Keratinocyte (primary cell): ENCODE measurements around the gene ANTXRL. TPM values are rescaled to one million over a fixed set of nuclear protein-coding genes. Genes with fewer than 3 reads are reported as not detected.
"Not testable (repeated sequence)": the region's sequence is repeated elsewhere in the genome, so short reads cannot be mapped to it uniquely, and the experiment has no call there.

Experiments used
- DNase-seq: peaks from one replicate; pipeline ENCODE4 v3.0.0-alpha.2; 2011; ENCODE audit warnings: low read depth, missing footprints, low spot score
- FAIRE-seq: peaks from 2 replicates; lab custom pipeline; 2011; peaks lifted over from hg19 to GRCh38; lab: Jason Lieb, UNC
- H2AFZ ChIP-seq: 2 replicates; pipeline ENCODE4 v1.6.0; 2012; ENCODE audit warnings: low read length, control low read depth, inconsistent platforms; ENCODE audit not compliant: control insufficient read depth
- H3K27ac ChIP-seq: 2 replicates; pipeline ENCODE4 v1.5.1; 2011; ENCODE audit warnings: low read length; ENCODE audit not compliant: control insufficient read depth, insufficient read depth
- H3K27me3 ChIP-seq: 3 replicates; pipeline ENCODE4 v1.6.0; 2011; ENCODE audit warnings: low read length; ENCODE audit not compliant: control insufficient read depth, insufficient read depth; ENCODE audit errors: extremely low read depth
- H3K36me3 ChIP-seq, 2 experiments: 2 replicates in 1 of 2; 3 replicates in 1 of 2; pipeline ENCODE4 v1.5.1; 2011; ENCODE audit warnings: low read length in 2 of 2, mild to moderate bottlenecking in 1 of 2; ENCODE audit not compliant: control insufficient read depth in 2 of 2, insufficient read depth in 2 of 2; ENCODE audit errors: extremely low read depth in 1 of 2
- H3K4me1 ChIP-seq: 3 replicates; pipeline ENCODE4 v1.5.1; 2011; ENCODE audit warnings: low read length; ENCODE audit not compliant: control insufficient read depth, insufficient read depth; ENCODE audit errors: extremely low read depth
- H3K4me2 ChIP-seq: 3 replicates; pipeline ENCODE4 v1.6.0; 2011; ENCODE audit warnings: low read depth, low read length; ENCODE audit not compliant: control insufficient read depth, insufficient read depth; ENCODE audit errors: extremely low read depth
- H3K4me3 ChIP-seq, 3 experiments: fragments of 200-600 bp in 1 of 3; sonication (generic) in 1 of 3; 2 replicates in 2 of 3; 3 replicates in 1 of 3; pipeline ENCODE4 v1.5.1; 2011 to 2016; ENCODE audit warnings: low read length in 3 of 3, mild to moderate bottlenecking in 3 of 3, control low read depth in 2 of 3, inconsistent platforms in 1 of 3, low read depth in 1 of 3, mixed read lengths in 1 of 3, mixed run types in 1 of 3, moderate library complexity in 1 of 3; ENCODE audit not compliant: control insufficient read depth in 2 of 3, insufficient read depth in 2 of 3; ENCODE audit errors: extremely low read depth in 1 of 3
- H3K79me2 ChIP-seq: 2 replicates; pipeline ENCODE4 v1.6.0; 2012; ENCODE audit warnings: low read length; ENCODE audit not compliant: control insufficient read depth, insufficient read depth
- H3K9ac ChIP-seq: 3 replicates; pipeline ENCODE4 v1.6.0; 2011; ENCODE audit warnings: low read length; ENCODE audit not compliant: control insufficient read depth, insufficient read depth; ENCODE audit errors: extremely low read depth
- H3K9me1 ChIP-seq: 3 replicates; pipeline ENCODE4 v1.6.0; 2011; ENCODE audit warnings: low read length; ENCODE audit not compliant: control insufficient read depth, insufficient read depth; ENCODE audit errors: extremely low read depth
- H3K9me3 ChIP-seq: 2 replicates; pipeline ENCODE4 v1.5.1; 2012; ENCODE audit warnings: low read depth, low read length; ENCODE audit not compliant: control insufficient read depth
- H4K20me1 ChIP-seq: 3 replicates; pipeline ENCODE4 v1.6.0; 2011; ENCODE audit warnings: low read length; ENCODE audit not compliant: control insufficient read depth, insufficient read depth; ENCODE audit errors: extremely low read depth
- EZH2 ChIP-seq: IDR thresholded peaks from one replicate; pipeline ENCODE4 v1.6.1; 2012; ENCODE audit warnings: inconsistent platforms, mild to moderate bottlenecking, low read length, moderate library complexity
- dilution Hi-C: fragments of 300-500 bp; cut with MboI; formaldehyde crosslinking; loops from one replicate; pipeline ENCODE4 v1.7.0; 2020; ENCODE audit warnings: low sequenced_read_pairs; ENCODE audit not compliant: extremely low pct_ligation_motif_present
- polyA plus RNA-seq, 5 experiments: library from polyadenylated mRNA; depleted of rRNA in 3 of 5; stranded (reverse) in 3 of 5; stranded (forward) in 1 of 5; unstranded in 1 of 5; fragments of >200 nt; gene quantifications; 1 replicate in 1 of 5; 2 replicates in 3 of 5; 3 replicates in 1 of 5; pipeline versions ENCODE4 v1.2.1 to v1.2.3, GENCODE V29; 2011 to 2012; ENCODE audit warnings: missing spikeins in 2 of 5, low read depth in 1 of 5, low replicate concordance in 1 of 5
- TF ChIP-seq, protein P1 (sequence below), 3 experiments: IDR thresholded peaks in 1 of 3; conservative IDR thresholded peaks in 1 of 3; optimal IDR thresholded peaks in 1 of 3; 2 replicates in 2 of 3; 3 replicates in 1 of 3; pipeline versions ENCODE3 to v1.5.1; 2011; ENCODE audit warnings: low read length in 3 of 3, mild to moderate bottlenecking in 3 of 3, moderate library complexity in 2 of 3, control low read depth in 1 of 3, inconsistent platforms in 1 of 3; ENCODE audit not compliant: insufficient read depth in 2 of 3; ENCODE audit errors: extremely low read depth in 1 of 3

ANTXRL gene
- polyA plus RNA-seq, 1 donor (not counting 4 experiments of a cell fraction or from before 2014, with no cell fraction given), result not detected

DNA sequence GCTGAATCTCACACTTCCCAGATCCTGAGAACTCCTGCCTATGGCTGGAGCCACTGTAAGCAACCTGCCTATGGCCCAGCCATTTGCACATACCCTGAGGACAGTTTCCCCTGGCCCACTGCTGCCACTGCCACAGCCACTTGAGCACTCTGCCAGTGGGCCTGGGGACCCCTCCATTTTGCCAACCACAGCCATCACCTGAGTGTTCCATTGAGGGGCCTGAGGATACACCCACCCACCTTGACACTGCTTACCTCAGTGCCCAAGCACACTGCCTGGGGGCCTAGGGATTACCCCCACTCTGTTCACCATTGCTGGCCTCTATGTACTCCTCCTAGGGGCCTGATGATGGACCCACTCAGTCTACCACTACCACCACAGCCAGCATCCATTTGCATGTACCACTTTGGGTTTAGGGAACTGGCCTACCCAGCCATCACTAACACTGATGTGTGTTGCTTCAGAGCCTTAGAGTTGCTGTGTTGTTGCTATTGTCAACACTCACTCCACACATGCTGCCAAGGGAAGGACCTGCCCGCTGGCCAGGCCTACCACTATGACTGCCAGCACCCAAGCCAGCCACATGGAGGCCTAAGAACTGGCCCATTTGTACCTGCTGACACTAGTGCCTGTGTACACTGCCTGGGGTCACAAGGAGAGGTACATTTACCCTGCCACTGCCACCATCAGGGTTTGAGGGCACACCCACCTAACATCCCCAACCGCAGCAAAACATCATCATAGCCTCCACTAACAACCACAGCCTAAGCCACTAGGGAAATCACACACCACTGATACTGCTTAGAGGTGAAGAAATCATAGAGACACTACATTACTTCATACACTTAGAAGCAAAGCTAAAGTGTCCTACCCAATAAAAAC is 45.9 kb upstream of the ANTXRL start:
- no peak overlapping the region for H3K4me3 ChIP-seq
- no peaks in the 10 kb centered on the region for H4K20me1 ChIP-seq
- H3K27me3 ChIP-seq, result no peaks in the 10 kb centered on the region
- H3K9me1 ChIP-seq, result no peaks in the 10 kb centered on the region
- no peaks in the 10 kb centered on the region for H3K36me3 ChIP-seq
- no peak overlapping the region for H3K9ac ChIP-seq
- TF ChIP-seq, protein P1, sequence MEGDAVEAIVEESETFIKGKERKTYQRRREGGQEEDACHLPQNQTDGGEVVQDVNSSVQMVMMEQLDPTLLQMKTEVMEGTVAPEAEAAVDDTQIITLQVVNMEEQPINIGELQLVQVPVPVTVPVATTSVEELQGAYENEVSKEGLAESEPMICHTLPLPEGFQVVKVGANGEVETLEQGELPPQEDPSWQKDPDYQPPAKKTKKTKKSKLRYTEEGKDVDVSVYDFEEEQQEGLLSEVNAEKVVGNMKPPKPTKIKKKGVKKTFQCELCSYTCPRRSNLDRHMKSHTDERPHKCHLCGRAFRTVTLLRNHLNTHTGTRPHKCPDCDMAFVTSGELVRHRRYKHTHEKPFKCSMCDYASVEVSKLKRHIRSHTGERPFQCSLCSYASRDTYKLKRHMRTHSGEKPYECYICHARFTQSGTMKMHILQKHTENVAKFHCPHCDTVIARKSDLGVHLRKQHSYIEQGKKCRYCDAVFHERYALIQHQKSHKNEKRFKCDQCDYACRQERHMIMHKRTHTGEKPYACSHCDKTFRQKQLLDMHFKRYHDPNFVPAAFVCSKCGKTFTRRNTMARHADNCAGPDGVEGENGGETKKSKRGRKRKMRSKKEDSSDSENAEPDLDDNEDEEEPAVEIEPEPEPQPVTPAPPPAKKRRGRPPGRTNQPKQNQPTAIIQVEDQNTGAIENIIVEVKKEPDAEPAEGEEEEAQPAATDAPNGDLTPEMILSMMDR (optimal IDR thresholded peaks at IDR 0.05 in 1 of 3, IDR thresholded peaks at IDR 0.05 in 1 of 3, conservative IDR thresholded peaks at IDR 0.05 in 1 of 3; ENCODE audit: extremely low read depth in 1 of 3, insufficient read depth in 2 of 3, low read length in 3 of 3), result no peak
- TF ChIP-seq EZH2, result no peak
- dilution Hi-C loops, result no loop called here
- peaks cover 7% of the 10 kb centered on the region for H3K4me1 ChIP-seq
- no peak overlapping the region for H2AFZ ChIP-seq
- no peaks in the 10 kb centered on the region for H3K79me2 ChIP-seq
- FAIRE-seq (no peak), DNase-seq (no peak)
- no peaks in the 10 kb centered on the region for H3K9me3 ChIP-seq
- no peak overlapping the region for H3K4me2 ChIP-seq
- no peak overlapping the region for H3K27ac ChIP-seq

DNA sequence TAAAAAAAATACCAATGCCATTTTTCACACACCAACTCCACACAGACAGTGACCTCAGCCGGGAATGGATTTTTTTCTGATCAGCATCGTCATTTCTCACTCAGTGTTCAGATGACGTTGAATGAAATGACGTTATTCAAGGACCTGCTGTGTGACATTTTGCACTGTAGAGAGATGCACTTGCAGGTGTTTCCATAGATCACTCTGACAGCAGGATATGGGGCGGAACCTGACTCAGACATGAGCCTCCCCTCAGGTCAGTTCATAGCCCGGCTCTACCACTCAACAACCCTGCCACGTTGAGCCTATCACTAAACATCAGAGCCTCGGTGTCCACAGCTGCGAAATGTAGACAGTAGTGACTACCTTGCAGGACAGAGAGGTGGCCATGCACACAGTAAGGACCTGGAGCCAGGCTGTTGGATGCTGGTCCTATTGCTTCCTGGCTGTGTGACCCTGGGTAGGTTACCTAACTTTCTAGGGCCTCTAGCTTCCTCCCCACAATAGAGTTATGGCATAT is 41.4 kb upstream of the ANTXRL start:
- Histone ChIP-seq H4K20me1 (no peaks in the 10 kb centered on the region), H3K27ac (no peak overlapping the region), H2AFZ (no peak overlapping the region), H3K4me2 (no peak overlapping the region), H3K36me3 (no peaks in the 10 kb centered on the region), H3K9me1 (no peaks in the 10 kb centered on the region), H3K4me3 (no peak overlapping the region), H3K9me3 (no peaks in the 10 kb centered on the region), H3K79me2 (no peaks in the 10 kb centered on the region), H3K9ac (no peak overlapping the region), H3K4me1 (no peaks in the 10 kb centered on the region), H3K27me3 (no peaks in the 10 kb centered on the region)
- FAIRE-seq (no peak), DNase-seq (no peak)
- TF ChIP-seq, protein P1 (optimal IDR thresholded peaks at IDR 0.05 in 1 of 3, IDR thresholded peaks at IDR 0.05 in 1 of 3, conservative IDR thresholded peaks at IDR 0.05 in 1 of 3; ENCODE audit: extremely low read depth in 1 of 3, insufficient read depth in 2 of 3, low read length in 3 of 3), result no peak
- TF ChIP-seq EZH2, result no peak
- dilution Hi-C loops, result no loop called here

DNA sequence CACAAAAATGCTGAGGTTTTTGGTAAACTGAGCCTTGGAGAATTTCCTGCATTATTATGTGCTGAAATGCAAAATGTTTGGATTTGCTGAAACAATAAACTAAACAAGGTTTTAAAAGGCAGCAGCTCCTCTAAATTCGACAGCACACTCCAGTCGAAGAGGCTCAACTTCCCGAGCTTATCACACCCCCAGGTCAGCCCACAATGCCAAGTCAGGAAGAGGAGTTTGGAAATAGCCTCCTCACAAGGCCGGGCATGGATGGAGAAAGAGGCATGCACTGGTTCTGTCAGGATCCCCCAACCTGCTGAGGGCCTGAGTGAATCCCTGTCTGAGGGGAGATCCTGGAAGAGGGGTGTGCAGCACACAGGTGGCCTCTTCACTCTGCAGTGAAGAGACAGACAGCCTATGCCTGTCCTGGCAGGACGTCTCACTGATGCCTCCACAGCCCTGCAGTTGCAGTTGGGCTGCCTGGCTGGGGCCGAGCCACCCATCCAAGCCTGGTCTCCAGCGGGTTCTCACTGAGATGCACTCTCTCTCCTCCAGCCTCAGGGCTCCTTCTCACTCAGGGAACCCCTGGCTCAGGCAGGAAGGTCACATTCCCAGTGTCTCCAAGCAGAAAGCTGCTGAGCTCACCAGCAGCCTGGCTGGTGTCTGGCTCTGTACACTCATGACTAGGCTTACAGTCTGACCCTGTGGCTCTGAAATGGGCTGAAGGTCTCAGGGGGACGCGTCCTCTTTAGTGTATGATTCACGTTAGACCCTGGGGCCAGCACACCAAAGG is 40.2 kb upstream of the ANTXRL start:
- H3K36me3 ChIP-seq, FAIRE-seq, H3K27ac ChIP-seq, H3K9ac ChIP-seq, H3K79me2 ChIP-seq, H3K9me3 ChIP-seq, H4K20me1 ChIP-seq, H3K4me3 ChIP-seq, dilution Hi-C loops, H3K27me3 ChIP-seq, H3K4me2 ChIP-seq, H3K9me1 ChIP-seq, H2AFZ ChIP-seq, H3K4me1 ChIP-seq, DNase-seq: not testable (repeated sequence)
